K562 (cell line): ENCODE results near the gene GNG14. TPM values are rescaled to one million over a fixed set of nuclear protein-coding genes. Genes with fewer than 3 reads are reported as not detected.

ENCODE experiments used
- ATAC-seq: fragments of 200-7000 bp; cut with Tn5 transposase; 3 replicates; pipeline ENCODE4 v1.9.1; 2020; ENCODE audit warnings: moderate library complexity
- BruUV-seq: library from RNA; stranded (reverse); fragments of 400-500 nt; replicated peaks from 2 replicates; lab custom pipeline; 2021; lab: Mats Ljungman, UMichigan
- CTCF ChIA-PET: fragments of 300-600 bp; formaldehyde crosslinking; extraction: SDS; loops from one replicate; lab custom pipeline; 2021; ENCODE audit warnings: low intra/inter-chr PET ratio; lab: Yijun Ruan, JAX
- POLR2A ChIA-PET: fragments of 300-600, 350-650 bp; sonication (Branson Sonifier 250); formaldehyde crosslinking; extraction: SDS; loops from one replicate; lab custom pipeline; 2021; ENCODE audit warnings: antibody characterized with exemption, inconsistent platforms; lab: Yijun Ruan, JAX
- DNase-seq, 4 experiments: peaks; one replicate each; pipeline versions ENCODE4 v3.0.0 to v3.0.0-alpha.2; 2011 to 2018; ENCODE audit warnings: low spot score in 3 of 4, mixed read lengths in 3 of 4; ENCODE audit errors: extremely low read depth in 1 of 4
- FAIRE-seq: peaks from 2 replicates; lab custom pipeline; 2011; peaks lifted over from hg19 to GRCh38; lab: Jason Lieb, UNC
- H2AFZ ChIP-seq: 2 replicates; pipeline ENCODE4 v1.6.0; 2011; ENCODE audit warnings: low read depth, low read length, control low read depth, inconsistent platforms
- H3K27ac ChIP-seq: fragments of 200-600 bp; 3 replicates; pipeline ENCODE4 v1.8.0; 2011; ENCODE audit warnings: low read depth, mild to moderate bottlenecking, control low read depth, inconsistent platforms, low read length, moderate library complexity, mixed read lengths; ENCODE audit errors: extremely low read depth
- H3K27me3 ChIP-seq, 2 experiments: fragments of 300-600 bp in 1 of 2; 2 replicates in 1 of 2; 3 replicates in 1 of 2; pipeline versions ENCODE4 v1.6.0 to v1.8.0; 2011; ENCODE audit warnings: inconsistent platforms in 2 of 2, low read length in 2 of 2, mild to moderate bottlenecking in 1 of 2, mixed read lengths in 1 of 2, moderate library complexity in 1 of 2; ENCODE audit not compliant: control insufficient read depth in 2 of 2, insufficient read depth in 2 of 2
- H3K36me3 ChIP-seq: fragments of 300-600 bp; 3 replicates; pipeline ENCODE4 v1.8.0; 2011; ENCODE audit warnings: mild to moderate bottlenecking, low read length, inconsistent platforms; ENCODE audit not compliant: control insufficient read depth, insufficient read depth
- H3K4me1 ChIP-seq, 2 experiments: fragments of 200-600 bp in 1 of 2; replicated peaks in 1 of 2; 2 replicates in 1 of 2; 3 replicates in 1 of 2; pipeline versions ENCODE4 v1.5.1 to v1.8.0; 2011; ENCODE audit warnings: inconsistent platforms in 2 of 2, low read length in 2 of 2, mild to moderate bottlenecking in 1 of 2, mixed read lengths in 1 of 2, moderate library complexity in 1 of 2; ENCODE audit not compliant: control insufficient read depth in 2 of 2, insufficient read depth in 2 of 2
- H3K4me2 ChIP-seq: 2 replicates; pipeline ENCODE4 v1.6.1; 2011; ENCODE audit warnings: low read length, control low read depth, inconsistent platforms, mixed read lengths; ENCODE audit not compliant: insufficient read depth
- H3K4me3 ChIP-seq: fragments of 200-600 bp; sonication (generic), shearing (Covaris generic); 2 replicates; pipeline ENCODE4 v1.5.1; 2016; ENCODE audit warnings: control low read depth, inconsistent platforms
- H3K79me2 ChIP-seq: fragments of 200-600 bp; 3 replicates; pipeline ENCODE4 v1.8.0; 2011; ENCODE audit warnings: low read length, inconsistent platforms; ENCODE audit not compliant: control insufficient read depth, insufficient read depth
- H3K9ac ChIP-seq, 2 experiments: 2 replicates each; pipeline versions ENCODE4 v1.6.0 to v1.6.1; 2011; ENCODE audit warnings: low read depth in 2 of 2, low read length in 2 of 2, control low read depth in 1 of 2, inconsistent platforms in 1 of 2, mild to moderate bottlenecking in 1 of 2, mixed read lengths in 1 of 2; ENCODE audit not compliant: insufficient read depth in 1 of 2
- H3K9me1 ChIP-seq: one replicate; pipeline ENCODE4 v1.6.0; 2011; ENCODE audit warnings: inconsistent platforms, mild to moderate bottlenecking, low read length, moderate library complexity; ENCODE audit not compliant: control insufficient read depth, insufficient read depth
- H3K9me3 ChIP-seq: replicated peaks from 2 replicates; pipeline ENCODE4 v1.5.1; 2011; ENCODE audit warnings: low read depth, low read length, inconsistent platforms; ENCODE audit not compliant: control insufficient read depth, insufficient read depth
- H4K20me1 ChIP-seq: replicated peaks from 2 replicates; pipeline ENCODE4 v1.6.1; 2011; ENCODE audit warnings: low read length, inconsistent platforms, mixed read lengths; ENCODE audit not compliant: control insufficient read depth, insufficient read depth
- CGGBP1 ChIP-seq: fragments of 250-450 bp; sonication (Bioruptor Pico); IDR thresholded peaks from 2 replicates; pipeline ENCODE4 v1.9.0; 2021; ENCODE audit warnings: mild to moderate bottlenecking
- CREB5 ChIP-seq: fragments of 250-450 bp; sonication (Bioruptor Pico); IDR thresholded peaks from 2 replicates; pipeline ENCODE4 v1.5.0; 2020; ENCODE audit warnings: mild to moderate bottlenecking
- FIP1L1 ChIP-seq: fragments of 200-400 bp; formaldehyde crosslinking; IDR thresholded peaks from 2 replicates; pipeline ENCODE4 v1.6.1; 2018; ENCODE audit warnings: mild to moderate bottlenecking, low read depth, low read length; ENCODE audit not compliant: poor library complexity, severe bottlenecking
- LCOR ChIP-seq: sonication (generic); formaldehyde crosslinking; IDR thresholded peaks from 2 replicates; pipeline ENCODE4 v1.8.0; 2022; ENCODE audit warnings: mild to moderate bottlenecking, missing genetic modification reagents
- RBBP5 ChIP-seq: fragments of 200-600 bp; sonication (generic); IDR thresholded peaks from 2 replicates; pipeline ENCODE4 v1.6.1; 2012; ENCODE audit warnings: borderline replicate concordance, mild to moderate bottlenecking, low read length, control low read depth, inconsistent platforms; ENCODE audit not compliant: insufficient read depth, poor library complexity, severe bottlenecking
- STAT6 ChIP-seq: sonication (generic); formaldehyde crosslinking; IDR thresholded peaks from 2 replicates; pipeline ENCODE4 v1.8.1; 2023; ENCODE audit warnings: mild to moderate bottlenecking, missing genetic modification reagents
- TCF7 ChIP-seq: sonication (generic); IDR thresholded peaks from 2 replicates; pipeline ENCODE4 v1.6.1; 2016; ENCODE audit warnings: antibody characterized with exemption, borderline replicate concordance
- TRIM25 ChIP-seq: fragments of 450-650 bp; IDR thresholded peaks from 2 replicates; pipeline ENCODE4 v1.7.0; 2016; ENCODE audit warnings: borderline replicate concordance
- UBTF ChIP-seq, 2 experiments: IDR thresholded peaks; 2 replicates each; pipeline ENCODE4 v1.6.1; 2012; ENCODE audit warnings: improper control_type of control experiment in 2 of 2, low read depth in 2 of 2, low read length in 2 of 2, borderline replicate concordance in 1 of 2
- ZNF384 ChIP-seq: IDR thresholded peaks from 2 replicates; pipeline ENCODE4 v1.6.1; 2012; ENCODE audit warnings: low read depth, low read length, improper control_type of control experiment
- ZNF395 ChIP-seq: fragments of 200-800 bp; sonication (Bioruptor generic); IDR thresholded peaks from 2 replicates; pipeline ENCODE4 v1.6.1; 2017; ENCODE audit warnings: missing genetic modification characterization, missing compliant biosample characterization
- WGBS: fragments of 100-300 bp; shearing (Covaris generic); methylation state at CpG from one replicate; pipeline ENCODE4 v1.1.6; 2016; ENCODE audit warnings: low coverage, mixed read lengths; ENCODE audit not compliant: insufficient coverage; ENCODE audit errors: missing lambda C conversion rate; 5-methylcytosine and 5-hydroxymethylcytosine counted together
- in situ Hi-C: fragments of 300-500 bp; cut with MboI; formaldehyde crosslinking; loops from 4 replicates; pipeline ENCODE4 v1.15.0; 2018; ENCODE audit warnings: inconsistent platforms, mixed read lengths
- intact Hi-C: fragments of 100-400 bp; cut with micrococcal nuclease; formaldehyde crosslinking; loops from 2 replicates; pipeline ENCODE4 v1.14.2; 2022
- polyA plus RNA-seq, 8 experiments: library from polyadenylated mRNA; depleted of rRNA in 4 of 8; stranded (reverse) in 5 of 8; unstranded in 3 of 8; fragments of >200 nt; fragmentation: Nextera tagmentation in 2 of 8; fragmentation: Illumina TruSeq in 1 of 8; extraction: Ambion mirVana in 2 of 8; extraction: Trizol in 1 of 8; gene quantifications; 2 replicates each; pipeline versions ENCODE4 v1.2.1 to v1.2.3, GENCODE V29; 2011 to 2014; ENCODE audit warnings: inconsistent platforms in 1 of 8, missing spikeins in 1 of 8
- total RNA-seq, 7 experiments: library from RNA; depleted of rRNA in 6 of 7; stranded (reverse); fragments of >200 nt in 6 of 7; fragmentation: Illumina TruSeq in 2 of 7; extraction: Trizol in 2 of 7; gene quantifications; 2 replicates each; pipeline versions ENCODE4 v1.2.1 to v1.2.3, GENCODE V29; 2011 to 2021; ENCODE audit warnings: low replicate concordance in 1 of 7

Gene GNG14
- total and polyA plus RNA-seq, 9 of the 15 experiments (the other 6 are each of a cell fraction or from before 2014, with no cell fraction given) = not detected

GRCh38 chr19:12642506-12642905, 45.3 kb upstream of the GNG14 start:
- in situ Hi-C loops (no loop called here), intact Hi-C loops (no loop called here)
- H3K9ac ChIP-seq = no peak overlapping the region
- H3K27ac ChIP-seq = no peak overlapping the region
- no peak overlapping the region for H2AFZ ChIP-seq
- no TSS peak for BruUV-seq
- CTCF ChIA-PET = no interaction called here
- FAIRE-seq (no peak), DNase-seq (no peak), ATAC-seq (no peak)
- POLR2A ChIA-PET = no interaction called here
- H3K79me2 ChIP-seq = no peaks in the 10 kb centered on the region
- no peak overlapping the region for H3K4me2 ChIP-seq
- H3K4me3 ChIP-seq = no peak overlapping the region
- no peaks in the 10 kb centered on the region for H3K36me3 ChIP-seq
- no peaks in the 10 kb centered on the region for H3K27me3 ChIP-seq
- WGBS = 74% methylated on average over 23 of the region's 26 CpGs
- H4K20me1 ChIP-seq = no peaks in the 10 kb centered on the region
- peaks cover 2 to 24% of the 10 kb centered on the region in 2 experiments; a peak in 2 of 5 replicates for H3K4me1 ChIP-seq
- no peaks in the 10 kb centered on the region for H3K9me1 ChIP-seq
- H3K9me3 ChIP-seq = 0 out of 2 replicates have a peak, but pooled peaks cover 6% of the 10 kb centered on the region
- TF ChIP-seq UBTF (IDR thresholded peaks at IDR 0.05; ENCODE audit: borderline replicate concordance in 1 of 2, low read depth in 2 of 2, low read length in 2 of 2) (no peak), FIP1L1 (no peak), TRIM25 (no peak), RBBP5 (no peak), CREB5 (CRISPR knock-in tag) (no peak), STAT6 (CRISPR knock-in tag) (no peak), LCOR (CRISPR knock-in tag) (no peak), ZNF395 (CRISPR knock-in tag) (no peak), ZNF384 (no peak), CGGBP1 (CRISPR knock-in tag) (no peak), TCF7 (no peak)
